Stimulated activated CD4-positive, alpha-beta T cell treated with anti-CD3 and anti-CD28 coated beads, Interleukin-15, amount 100 ng/mL, for 24 hours (primary cell): ENCODE results near the gene BDH1.
A peak's percentile ranks its signal among the peaks of the same experiment; 100 is the strongest.
"Not testable (repeated sequence)": the region's sequence is repeated elsewhere in the genome, so short reads cannot be mapped to it uniquely, and the experiment has no call there.

Experiments used
- DNase-seq: peaks from one replicate; pipeline ENCODE4 v3.0.0-alpha.2; 2020

The BDH1 gene, protein sequence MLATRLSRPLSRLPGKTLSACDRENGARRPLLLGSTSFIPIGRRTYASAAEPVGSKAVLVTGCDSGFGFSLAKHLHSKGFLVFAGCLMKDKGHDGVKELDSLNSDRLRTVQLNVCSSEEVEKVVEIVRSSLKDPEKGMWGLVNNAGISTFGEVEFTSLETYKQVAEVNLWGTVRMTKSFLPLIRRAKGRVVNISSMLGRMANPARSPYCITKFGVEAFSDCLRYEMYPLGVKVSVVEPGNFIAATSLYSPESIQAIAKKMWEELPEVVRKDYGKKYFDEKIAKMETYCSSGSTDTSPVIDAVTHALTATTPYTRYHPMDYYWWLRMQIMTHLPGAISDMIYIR

DNA sequence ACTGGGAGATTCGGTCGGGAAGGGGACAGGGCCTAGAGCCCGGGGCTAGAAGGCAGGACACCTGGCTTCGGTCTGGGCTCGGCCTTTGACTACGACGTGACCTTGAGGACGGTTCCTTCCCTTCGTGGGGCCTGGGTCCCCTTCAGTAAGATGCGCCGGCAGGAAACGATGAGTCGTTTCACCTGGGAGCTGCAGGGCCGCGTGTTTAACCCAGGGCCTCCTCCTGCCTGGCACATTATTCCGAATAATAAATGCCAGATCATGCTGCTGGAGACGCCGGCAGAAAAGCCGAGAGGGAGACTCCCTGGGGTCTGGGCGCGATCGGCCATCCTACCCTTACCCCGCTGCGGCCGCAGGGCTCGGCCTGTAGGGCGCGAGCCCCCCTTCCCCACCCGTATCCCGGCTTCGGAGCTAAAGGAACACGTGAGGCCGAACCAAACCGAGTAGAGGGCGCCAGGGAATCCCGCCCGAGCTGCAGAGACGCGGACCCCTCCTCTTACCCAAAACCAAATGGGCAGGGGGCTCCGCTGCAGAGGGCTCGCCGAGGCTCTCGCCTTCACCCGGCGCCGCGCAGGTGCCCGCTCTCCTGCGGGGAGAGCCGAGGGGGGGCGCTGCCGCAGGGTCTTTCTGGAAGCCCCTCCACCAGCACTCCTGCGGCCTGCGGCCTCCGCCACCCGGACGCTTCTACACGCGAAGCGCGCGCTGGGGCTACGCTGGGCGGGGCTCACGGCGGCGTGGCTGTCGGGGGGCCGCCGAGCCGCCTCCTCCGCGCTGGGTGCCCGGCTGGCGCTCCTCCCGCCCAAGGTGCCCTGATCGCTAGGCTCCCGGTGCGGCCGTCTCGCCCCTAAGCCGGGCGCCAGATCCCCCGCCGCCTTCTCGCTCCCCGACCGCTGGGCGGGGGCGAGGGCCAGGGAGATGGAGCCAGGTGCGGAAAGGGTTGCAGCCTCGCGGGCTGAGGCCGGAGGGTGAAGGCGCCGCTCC is at the start of gene BDH1:
Gene BDH1 (minus strand): TSS at position 688 of the 981 bp plus-strand sequence. CDS start 9,525 bp downstream, outside the sequence.
- peak; percentile 85 for DNase-seq

DNA sequence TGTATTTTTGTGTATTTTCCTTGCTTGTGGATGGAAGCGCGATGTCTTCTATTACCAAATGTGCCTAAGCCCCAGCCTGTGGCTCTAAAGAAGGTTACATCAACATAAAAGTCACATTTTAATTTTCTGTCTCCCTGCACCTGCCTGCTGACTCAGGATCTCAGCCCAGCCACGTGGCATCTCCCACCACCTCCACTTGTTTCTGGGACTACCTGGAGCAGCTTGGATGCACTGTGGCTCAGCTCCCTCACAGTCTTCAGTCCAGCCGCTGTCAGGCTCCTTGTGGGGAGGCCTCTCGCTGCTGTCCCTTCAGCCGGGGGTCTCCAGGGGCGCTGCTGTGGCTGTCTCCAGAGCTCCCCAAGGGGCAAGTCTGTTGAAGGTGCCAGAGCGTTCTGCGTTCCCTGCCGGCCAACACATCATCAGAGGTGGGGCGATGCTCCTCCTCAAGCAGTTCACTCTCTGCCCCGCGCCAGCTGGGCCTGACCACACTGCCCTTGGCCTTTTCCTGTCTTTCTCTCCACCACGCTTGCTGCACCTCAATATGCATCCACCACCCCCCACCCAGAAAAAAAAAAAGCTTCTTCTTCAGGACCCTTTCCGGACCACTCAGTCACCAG is 47.7 kb upstream of the BDH1 start:
- DNase-seq, result no peak

DNA sequence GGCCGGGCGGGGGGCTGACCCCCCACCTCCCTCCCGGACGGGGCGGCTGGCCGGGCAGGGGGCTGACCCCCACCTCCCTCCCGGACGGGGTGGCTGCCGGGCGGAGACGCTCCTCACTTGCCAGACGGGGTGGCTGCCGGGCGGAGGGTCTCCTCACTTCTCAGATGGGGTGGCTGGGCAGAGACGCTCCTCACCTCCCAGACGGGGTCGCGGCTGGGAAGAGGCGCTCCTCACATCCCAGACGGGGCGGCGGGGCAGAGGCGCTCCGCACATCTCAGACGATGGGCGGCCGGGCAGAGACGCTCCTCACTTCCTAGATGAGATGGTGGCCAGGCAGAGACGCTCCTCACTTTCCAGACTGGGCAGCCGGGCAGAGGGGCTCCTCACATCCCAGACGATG is 46.6 kb upstream of the BDH1 start:
- not testable (repeated sequence) for DNase-seq

DNA sequence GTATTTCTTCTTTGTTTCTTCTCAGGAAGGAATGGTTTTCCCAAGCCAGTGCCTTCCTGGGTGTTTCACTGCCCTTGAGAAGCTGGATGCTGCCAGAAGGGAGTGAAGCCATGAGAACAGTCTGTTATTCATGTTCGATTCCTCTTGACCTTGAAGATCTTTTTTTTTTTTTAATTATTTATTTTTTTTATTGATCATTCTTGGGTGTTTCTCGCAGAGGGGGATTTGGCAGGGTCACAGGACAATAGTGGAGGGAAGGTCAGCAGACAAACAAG is 45.7 kb upstream of the BDH1 start:
- not testable (repeated sequence) for DNase-seq

DNA sequence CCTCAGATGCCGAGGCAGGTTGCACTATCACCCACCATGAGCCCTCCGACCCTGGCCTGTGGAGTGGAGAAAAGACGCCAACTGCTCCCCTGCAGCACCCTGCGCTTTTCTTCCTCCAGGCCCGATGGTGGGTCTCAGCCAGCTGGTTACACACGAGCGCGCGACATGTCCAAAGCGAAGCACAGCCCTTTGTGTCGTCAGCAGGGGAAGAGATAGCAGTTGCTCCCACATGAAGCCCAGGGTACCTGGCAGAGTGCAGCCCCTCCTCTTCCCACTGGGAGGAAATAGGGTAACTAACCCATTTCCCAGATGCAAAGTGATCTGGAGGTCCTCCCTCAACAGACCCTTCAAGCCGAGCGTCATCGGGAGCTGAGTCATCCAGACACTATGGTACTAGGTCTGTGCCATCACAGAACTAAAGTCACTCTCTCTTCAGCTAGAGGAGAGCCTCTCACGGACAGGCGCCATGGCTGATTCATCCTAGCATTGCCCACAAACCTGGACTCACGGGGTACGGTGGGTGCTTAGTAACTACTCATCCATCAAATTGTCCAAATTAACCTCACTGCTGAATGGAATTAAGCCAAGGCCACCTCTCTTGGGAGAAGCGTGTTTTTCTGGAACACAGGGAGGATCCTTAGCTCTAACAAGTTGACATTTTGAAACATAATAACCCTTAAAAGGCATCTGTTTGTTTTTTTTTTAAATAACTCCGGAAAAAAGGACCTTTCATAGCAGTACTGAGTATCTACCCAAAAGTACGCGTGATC is 45.2 kb upstream of the BDH1 start:
- DNase-seq, result no peak

DNA sequence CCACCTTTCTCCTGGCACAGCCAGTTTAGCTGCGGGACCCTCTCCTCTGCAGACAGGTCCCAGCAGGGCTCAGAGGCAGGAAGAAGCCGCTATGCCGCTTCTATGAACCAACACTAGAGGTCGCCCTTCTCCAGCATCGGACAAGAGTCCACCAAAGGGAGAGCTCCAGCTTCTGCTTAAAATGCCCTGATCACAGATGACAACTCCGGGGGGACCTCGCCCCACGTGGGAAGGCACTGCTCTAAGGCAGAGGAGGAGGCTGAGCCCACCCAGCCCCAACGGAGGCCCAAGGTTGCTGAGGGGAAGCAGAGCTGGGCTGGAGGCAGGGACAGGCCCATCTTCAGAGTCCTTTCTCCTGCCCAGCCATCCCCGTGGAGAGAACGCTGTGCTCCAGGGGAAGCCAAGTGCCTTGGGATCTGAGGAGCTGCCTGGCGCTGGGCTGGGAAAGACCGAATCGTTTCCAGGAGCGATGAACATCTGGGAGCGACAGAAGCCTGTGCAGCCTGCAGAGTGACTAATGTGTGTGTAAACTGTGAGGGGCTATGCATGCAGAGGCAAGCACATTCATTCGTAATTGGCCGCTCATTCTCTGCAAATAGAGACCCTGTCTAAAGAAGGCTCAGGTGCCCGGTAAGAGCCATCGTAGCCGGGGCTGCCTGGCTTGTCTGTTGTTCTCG is 43.5 kb upstream of the BDH1 start:
- DNase-seq, result peak; percentile 82

DNA sequence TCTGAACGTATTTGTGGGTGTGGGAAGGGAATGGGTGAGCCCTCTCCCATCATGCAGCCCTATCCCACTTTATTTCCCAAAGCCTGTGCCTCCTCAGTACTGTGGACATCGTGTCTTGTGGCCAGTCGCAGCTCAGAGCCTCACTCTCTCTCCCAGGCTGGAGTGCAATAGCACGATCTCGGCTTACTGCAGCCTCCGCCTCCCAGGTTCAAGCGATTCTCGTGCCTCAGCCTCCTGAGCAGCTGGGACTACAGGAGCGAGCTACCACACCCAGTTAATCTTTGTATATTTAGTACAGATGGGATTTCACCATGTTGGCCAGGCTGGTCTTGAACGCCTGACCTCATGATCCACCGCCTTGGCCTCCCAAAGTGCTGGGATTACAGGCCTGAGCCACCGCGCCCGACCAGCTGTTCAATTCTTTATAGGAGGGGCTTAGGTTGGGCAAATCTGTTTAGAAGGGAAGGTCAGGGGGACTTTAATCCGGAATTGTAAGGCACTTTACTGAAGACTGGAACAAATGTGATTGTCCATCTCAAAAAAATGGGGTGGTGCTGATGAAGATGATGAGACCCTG is 42.7 kb upstream of the BDH1 start:
- DNase-seq, result no peak

DNA sequence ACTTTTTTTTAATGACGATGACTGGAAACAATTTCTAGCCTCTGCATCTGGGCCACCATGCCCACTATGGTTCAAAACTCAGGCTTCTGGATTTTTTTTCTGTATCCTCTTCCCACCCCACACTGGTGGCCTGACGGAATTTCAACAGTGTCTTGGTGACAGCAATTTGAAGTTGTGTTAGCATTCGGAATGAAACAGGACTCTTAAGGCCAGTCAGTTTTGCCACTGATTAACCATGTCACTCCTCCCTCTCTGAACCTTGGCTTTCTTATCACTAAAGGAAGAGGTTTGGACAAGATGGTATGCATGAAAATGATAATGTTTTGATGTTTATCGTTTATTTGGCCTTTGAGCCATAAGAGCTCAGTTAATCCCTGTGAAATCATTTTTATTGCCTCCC is 41.6 kb upstream of the BDH1 start:
- no peak for DNase-seq

DNA sequence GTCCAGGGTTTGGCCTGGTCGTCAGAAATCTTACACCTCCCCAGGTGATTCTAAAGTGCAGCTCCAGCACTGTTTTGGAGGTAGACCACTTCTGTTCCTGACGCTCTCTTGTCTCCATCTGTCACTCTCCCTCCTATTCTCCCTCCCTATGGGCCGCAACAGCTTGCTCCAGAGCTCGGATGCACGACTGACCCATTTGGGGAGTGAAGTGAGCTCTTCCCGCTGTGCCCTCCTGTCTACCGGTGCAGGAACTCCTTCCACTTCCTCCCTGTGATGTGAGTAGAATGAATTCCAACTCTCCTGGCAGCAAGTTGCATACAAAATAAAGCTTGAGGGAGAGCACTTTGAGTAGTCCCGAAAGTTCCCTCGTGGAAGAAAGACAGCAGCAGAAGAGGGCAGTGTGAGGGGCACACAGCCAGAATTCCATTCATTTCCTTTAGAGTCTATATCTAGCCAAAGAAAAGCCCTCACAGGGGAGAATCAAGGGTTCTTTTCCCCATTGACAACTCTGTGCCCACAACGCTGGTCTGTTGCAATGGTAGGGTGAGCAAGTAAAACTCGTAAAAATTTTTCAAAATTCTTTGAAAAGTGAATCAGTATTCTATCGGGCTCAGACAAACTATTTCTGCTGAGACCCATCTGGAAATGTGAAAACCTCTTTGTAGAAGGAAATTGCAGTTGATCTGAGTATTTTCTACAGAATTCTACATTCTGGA is 39.9 kb upstream of the BDH1 start:
- no peak for DNase-seq

DNA sequence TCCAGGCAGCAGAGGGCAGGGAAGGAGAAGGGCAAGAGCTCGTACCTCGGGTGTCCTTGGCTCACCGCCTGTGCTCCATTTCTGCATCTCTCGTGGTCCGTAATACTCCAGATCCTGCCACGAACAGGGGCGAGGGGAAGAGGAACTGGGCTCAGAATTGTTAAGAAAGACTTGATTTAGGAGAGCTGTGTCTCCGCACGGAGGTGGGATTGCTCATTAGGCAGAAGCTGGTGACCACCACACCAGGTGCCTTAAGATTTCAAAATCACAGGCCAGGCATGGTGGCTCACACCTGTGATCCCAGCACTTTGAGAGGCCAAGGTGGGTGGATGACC is 37.2 kb upstream of the BDH1 start:
- DNase-seq, result no peak

DNA sequence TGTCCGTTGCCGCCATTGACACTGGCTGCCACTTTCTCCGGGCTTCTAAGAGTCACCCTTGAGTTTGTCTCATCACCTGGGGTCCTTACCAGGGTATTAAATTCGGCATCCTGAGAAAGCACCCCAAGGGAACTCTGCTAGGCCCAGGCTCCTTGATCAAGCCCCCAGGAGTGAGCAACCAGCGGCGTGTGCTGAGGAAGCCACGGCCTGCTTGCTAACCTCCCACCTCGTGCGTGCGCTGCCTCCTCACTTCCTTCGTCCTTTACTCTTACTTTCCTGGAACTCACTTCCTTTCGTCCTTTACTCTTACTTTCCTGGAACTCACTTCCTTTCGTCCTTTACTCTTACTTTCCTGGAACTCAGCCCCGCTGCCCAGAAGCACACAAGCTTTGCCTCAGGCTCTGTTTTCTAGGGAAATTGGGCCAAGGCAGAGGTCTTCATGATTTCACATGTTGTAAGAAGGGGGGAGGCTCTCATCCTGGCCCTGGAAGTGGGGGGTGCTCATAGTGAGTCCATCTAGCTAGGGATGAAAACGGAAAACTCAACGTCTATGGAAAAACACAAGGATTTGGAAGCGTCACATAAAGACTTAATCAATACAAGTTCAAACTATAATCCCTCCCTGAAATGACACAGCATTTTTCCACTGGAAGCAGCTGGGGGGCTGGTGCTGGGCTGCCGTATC is 36.7 kb upstream of the BDH1 start:
- DNase-seq, result peak; percentile 42

DNA sequence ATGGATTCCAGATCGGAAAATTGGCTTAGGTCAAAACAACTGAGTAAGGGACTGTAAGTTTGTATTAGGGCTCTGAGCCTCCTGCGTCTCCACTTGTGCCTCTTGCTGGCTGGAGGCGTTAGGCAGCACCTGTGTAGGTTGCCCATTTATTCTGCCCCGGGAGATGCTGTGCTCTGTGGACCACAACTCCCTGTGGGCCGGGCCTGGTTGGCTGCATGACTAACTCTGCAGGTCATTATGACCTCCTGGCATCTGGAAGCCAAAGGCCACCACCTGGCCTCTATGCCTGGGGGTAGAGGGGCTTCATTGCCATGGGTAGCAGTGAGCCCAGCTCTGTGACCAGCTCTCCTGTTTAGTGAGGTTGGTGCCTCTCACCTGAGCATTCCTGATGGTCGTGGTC is 36.0 kb upstream of the BDH1 start:
- no peak for DNase-seq

DNA sequence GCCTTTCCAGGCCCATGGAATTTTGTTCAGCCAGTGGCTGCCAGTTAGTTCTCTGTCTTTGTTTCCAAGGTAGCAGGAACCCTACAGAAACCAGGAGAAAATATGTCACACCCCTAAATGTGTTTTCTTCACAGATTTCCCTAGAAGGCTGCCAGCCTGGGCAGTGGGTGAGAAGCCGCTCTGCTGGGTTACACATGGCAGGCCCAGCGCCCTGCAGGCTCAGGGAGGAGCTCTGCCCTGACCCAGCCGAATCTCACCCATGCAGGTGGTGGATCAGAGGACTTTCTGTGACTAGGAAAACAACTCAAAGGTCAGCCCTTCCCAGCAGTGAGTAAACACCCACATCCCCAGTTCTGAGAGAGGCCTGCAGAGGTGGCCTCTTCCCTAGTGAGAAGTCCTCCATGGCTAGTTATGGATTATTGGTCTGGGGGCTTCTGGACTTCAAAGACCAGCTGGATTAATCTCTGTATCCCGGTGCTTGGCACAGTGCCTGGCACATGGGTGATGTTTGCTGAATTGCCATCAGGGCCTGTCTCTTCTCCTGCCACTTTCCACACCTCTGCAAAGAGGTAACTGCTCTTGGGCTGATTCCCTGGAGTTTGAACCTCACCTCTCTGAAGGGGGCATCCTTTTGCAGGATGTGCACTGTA is 34.7 kb upstream of the BDH1 start:
- no peak for DNase-seq

DNA sequence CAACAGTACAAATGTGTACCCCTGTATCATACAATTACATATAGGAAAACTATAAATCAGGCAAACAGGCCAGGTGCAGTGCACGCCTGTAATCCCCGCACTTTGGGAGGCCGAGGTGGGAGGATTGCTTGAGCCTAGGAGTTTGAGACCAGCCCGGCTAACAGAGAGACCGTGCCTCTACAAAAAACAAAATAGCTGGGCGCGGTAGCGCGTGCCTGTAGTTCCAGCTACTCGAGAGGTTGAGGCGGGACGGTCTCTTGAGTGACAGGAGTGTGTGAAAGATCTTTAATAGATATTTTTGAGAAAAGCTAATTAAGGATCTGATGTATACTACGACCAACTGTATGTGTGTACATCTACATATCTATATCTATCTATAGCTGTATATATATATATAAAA is 33.8 kb upstream of the BDH1 start:
- no peak for DNase-seq

DNA sequence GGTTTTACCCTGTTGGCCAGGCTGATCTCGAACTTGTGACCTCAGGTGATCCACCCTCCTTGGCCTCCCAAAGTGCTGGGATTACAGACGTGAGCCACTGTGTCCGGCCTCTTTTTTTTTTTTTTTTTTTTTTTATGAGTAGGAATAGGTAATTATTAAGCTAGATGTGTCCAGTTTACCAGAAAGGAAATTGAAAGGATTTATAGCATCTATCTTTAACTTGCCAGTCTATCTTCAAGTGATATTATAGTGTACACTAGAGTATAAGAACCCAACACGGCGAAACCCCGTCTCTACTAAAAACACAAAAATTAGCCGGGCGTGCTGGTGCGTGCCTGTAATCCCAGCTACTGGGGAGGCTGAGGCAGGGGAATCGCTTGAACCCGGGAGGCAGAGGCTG is 31.0 kb upstream of the BDH1 start:
- DNase-seq, result not testable (repeated sequence)

DNA sequence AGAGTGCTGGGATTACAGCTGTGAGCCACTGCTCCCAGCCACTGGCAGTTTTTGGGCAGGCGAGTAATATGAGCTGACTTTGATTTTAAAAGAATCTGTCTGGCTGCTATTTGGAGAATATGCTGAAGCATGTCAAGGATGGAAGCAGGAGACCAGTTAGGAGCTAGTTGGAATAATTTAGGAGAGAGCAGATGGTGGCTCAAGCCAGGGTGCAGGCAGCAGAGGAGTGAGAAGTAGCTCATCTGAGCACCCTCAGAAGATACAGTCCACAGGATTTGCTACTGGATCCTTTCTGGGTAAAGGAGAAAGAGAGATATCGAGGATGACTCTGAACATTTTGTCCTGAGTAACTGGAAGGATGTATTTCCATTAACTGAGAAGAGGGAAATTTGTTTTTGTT is 30.4 kb upstream of the BDH1 start:
- DNase-seq, result no peak

DNA sequence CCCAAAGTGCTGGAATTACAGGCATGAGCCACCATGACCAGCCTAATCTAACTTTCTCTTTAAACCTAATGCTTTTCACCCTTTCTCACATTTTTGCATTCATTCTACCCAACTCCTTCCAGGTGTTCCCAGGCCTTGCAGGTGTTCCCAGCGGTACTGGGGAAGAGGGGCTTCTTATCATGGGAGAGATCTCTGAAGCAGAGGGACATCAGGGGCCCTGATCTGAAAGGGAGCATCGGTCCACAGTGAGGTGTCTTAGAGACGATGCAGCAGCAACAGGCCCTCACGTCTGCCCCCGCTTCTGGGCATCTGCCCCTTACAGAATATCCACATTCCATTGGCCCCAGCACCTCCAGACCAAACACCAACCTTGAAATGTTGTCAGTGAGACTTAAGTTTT is 29.0 kb upstream of the BDH1 start:
- DNase-seq, result no peak

DNA sequence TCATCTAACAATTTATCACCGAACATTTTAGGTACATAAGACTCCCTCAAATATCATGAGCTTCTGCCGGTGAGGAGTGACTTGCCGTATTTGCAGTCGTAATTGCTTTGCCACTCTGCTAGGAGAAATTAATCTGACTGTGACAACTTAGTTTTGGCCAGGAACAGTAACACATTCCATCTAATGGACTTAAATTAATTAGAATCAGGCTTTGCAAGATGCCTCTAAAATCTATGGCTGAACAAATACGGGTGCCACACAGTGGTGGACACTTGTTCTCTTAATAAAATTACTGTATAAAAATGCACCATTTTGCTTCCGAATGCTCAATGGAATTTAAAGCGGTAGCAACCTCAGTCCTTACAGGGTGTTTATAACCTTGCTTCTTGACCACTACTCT is 27.6 kb upstream of the BDH1 start:
- no peak for DNase-seq

DNA sequence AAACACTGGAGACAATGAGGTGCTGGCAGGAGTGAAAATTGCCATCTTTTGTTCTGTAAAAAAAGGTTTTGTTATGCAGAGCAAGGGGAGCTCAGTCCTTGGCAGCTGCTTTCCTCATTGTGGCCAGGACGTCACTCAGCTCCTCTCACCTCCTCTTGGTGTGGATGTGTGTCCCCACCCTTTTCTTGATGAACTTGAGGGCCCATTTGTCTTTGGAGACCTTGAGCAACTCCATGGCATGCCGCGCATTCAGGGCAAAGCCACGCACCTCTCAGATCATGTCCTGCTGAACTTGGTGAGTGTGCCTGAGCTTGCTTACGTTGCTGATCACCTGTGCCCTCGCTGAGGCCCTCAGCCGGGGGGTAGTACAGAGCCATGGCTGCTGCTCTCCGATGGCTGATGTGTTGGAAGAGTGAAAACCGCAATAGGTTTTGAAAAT is 24.5 kb upstream of the BDH1 start:
- DNase-seq, result no peak

DNA sequence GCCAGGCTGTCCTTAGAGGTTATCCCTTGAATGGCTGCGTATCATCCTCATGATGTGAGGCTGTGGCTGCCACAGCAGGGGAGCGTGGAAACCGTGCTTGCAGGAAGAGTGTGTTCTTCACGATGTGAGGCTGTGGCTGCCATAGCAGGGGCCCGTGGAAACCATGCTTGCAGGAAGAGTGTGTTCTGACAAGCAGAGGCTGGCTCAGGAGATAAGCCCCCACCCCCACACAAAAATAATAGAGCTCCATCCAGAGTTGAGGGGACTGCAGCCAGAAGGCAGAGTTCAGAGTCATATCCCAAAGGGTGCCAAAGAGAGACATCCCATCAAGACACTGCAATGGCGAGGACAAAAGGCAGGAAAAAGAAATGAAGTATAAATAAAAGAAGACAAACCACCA is 22.6 kb upstream of the BDH1 start:
- DNase-seq, result no peak
